ENCODE measurements around the gene ZEB1.
"Not testable (repeated sequence)": the region's sequence is repeated elsewhere in the genome, so short reads cannot be mapped to it uniquely, and the experiment has no call there.

Gene ZEB1

GRCh38 chr10:31319602-31320549 lies 860 bp downstream of the ZEB1 start:
- peak; percentile 23 for DNase-seq

GRCh38 chr10:31320550-31321211 lies 1.7 kb downstream of the ZEB1 start:
- no peak for DNase-seq

- no peak for DNase-seq
These were observed 2.5 kb downstream of the ZEB1 start for GRCh38 chr10:31321396-31321941.

- no peak for DNase-seq
These were observed 3.6 kb downstream of the ZEB1 start for GRCh38 chr10:31322647-31323046.

GRCh38 chr10:31340343-31340742 lies 21.3 kb downstream of the ZEB1 start:
- no peak for DNase-seq

GRCh38 chr10:31341552-31341951 lies 22.5 kb downstream of the ZEB1 start:
- no peak for DNase-seq

GRCh38 chr10:31343009-31343408 lies 24.0 kb downstream of the ZEB1 start:
- no peak for DNase-seq

- DNase-seq: no peak
These were observed 24.5 kb downstream of the ZEB1 start for GRCh38 chr10:31343551-31343950.

GRCh38 chr10:31345886-31346285 lies 26.9 kb downstream of the ZEB1 start:
- peak; percentile 4 for DNase-seq

GRCh38 chr10:31346953-31347352 lies 27.9 kb downstream of the ZEB1 start:
- no peak for DNase-seq

GRCh38 chr10:31347705-31348104 lies 28.7 kb downstream of the ZEB1 start:
- DNase-seq: no peak

- no peak for DNase-seq
These were observed 31.9 kb downstream of the ZEB1 start for GRCh38 chr10:31350891-31351290.

GRCh38 chr10:31352436-31353226 lies 33.6 kb downstream of the ZEB1 start:
- no peak for DNase-seq

GRCh38 chr10:31353574-31353973 lies 34.6 kb downstream of the ZEB1 start:
- DNase-seq: peak; percentile 11

- no peak for DNase-seq
These were observed 39.8 kb downstream of the ZEB1 start for GRCh38 chr10:31358688-31359330.

- DNase-seq: no peak
These were observed 41.0 kb downstream of the ZEB1 start for GRCh38 chr10:31359979-31360378.

GRCh38 chr10:31361475-31361874 lies 42.5 kb downstream of the ZEB1 start:
- DNase-seq: not testable (repeated sequence)

GRCh38 chr10:31362023-31362641 lies 43.1 kb downstream of the ZEB1 start:
- DNase-seq: no peak

- DNase-seq: not testable (repeated sequence)
These were observed 44.7 kb downstream of the ZEB1 start for GRCh38 chr10:31363696-31364095.

- DNase-seq: not testable (repeated sequence)
These were observed 45.2 kb downstream of the ZEB1 start for GRCh38 chr10:31364238-31364637.

- DNase-seq: no peak
These were observed 47.7 kb downstream of the ZEB1 start for GRCh38 chr10:31366703-31367102.

- no peak for DNase-seq
These were observed 49.7 kb downstream of the ZEB1 start for GRCh38 chr10:31368724-31369123.

Measured in suppressor macrophage treated with lipopolysaccharide for 4 hours (primary cell).